ENCODE results near the gene S100A3.

DNA sequence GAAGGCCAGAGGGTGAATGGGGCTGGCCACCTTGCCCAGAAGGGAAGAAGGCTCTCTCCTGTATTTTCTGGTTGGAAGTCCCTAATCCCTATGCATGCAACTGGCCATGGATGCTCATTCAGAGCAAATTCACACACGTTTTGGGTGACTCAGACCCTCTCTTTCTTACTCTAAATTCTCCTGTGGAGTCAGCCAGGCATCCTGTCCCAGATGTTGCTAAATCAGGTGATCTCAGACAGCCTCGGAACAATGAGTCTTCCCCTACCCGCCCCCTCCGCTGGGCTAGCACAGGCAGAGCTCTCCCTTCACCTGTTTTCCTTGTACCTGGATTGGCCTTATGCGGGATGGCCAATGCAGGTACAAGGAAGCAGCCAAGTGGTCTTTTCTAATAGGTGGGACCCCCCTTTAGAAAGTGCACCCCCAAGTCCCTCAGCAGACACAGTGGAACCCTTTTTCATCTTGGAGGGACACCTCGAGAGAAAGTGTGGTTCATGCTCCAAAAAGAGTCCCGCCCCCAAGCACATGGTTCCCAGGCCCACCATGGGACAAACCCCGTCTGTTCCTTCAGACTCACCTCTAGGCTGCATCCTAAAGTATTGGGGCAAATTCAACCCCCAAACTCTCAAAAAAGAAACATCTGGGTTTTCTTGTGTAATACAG is 21.9 kb downstream of the S100A3 start:
- TF ChIP-seq CTCF (IDR thresholded peaks at IDR 0.05) (no peak), POLR2A (IDR thresholded peaks at IDR 0.05) (no peak)

Data from right lobe of liver (tissue), 4 donors.